ENCODE measurements around the gene TC2N.

- no peak for TF ChIP-seq CTCF (IDR thresholded peaks at IDR 0.05)
- no peak for TF ChIP-seq POLR2A (IDR thresholded peaks at IDR 0.05)
- TF ChIP-seq POLR2AphosphoS5 (IDR thresholded peaks at IDR 0.05; ENCODE audit: insufficient read depth in 1 of 2, low read depth in 1 of 2), result no peak
Measured at GRCh38 chr14:91810699-91811098, 56.6 kb downstream of the TC2N start.
